Muscle of leg (tissue), 11 donors: ENCODE measurements around the gene PRKAR2A. TPM values are rescaled to one million over a fixed set of nuclear protein-coding genes. Genes with fewer than 3 reads are reported as not detected.
A peak's percentile ranks its signal among the peaks of the same experiment; 100 is the strongest.
"Not testable (repeated sequence)": the region's sequence is repeated elsewhere in the genome, so short reads cannot be mapped to it uniquely, and the experiment has no call there.

Source experiments
- DNase-seq: peaks from one replicate; pipeline ENCODE4 v3.0.0; 2013
- H3K27ac ChIP-seq: one replicate; pipeline ENCODE4 v1.5.1; 2013; ENCODE audit warnings: mild to moderate bottlenecking, low read length, control low read depth
- H3K27me3 ChIP-seq: one replicate; pipeline ENCODE4 v1.6.1; 2013; ENCODE audit warnings: low read length; ENCODE audit not compliant: control insufficient read depth, insufficient read depth
- H3K36me3 ChIP-seq: one replicate; pipeline ENCODE4 v1.6.1; 2013; ENCODE audit warnings: low read length; ENCODE audit not compliant: control insufficient read depth, insufficient read depth
- H3K4me1 ChIP-seq: one replicate; pipeline ENCODE4 v1.6.1; 2013; ENCODE audit warnings: low read length; ENCODE audit not compliant: control insufficient read depth, insufficient read depth
- H3K4me3 ChIP-seq: one replicate; pipeline ENCODE4 v1.5.1; 2013; ENCODE audit warnings: low read length, control low read depth
- H3K9me3 ChIP-seq: replicated peaks from 2 replicates; pipeline ENCODE4 v1.6.1; 2013; ENCODE audit warnings: low read depth, low read length; ENCODE audit not compliant: control insufficient read depth
- WGBS: methylation state at CpG from one replicate; pipeline ENCODE4 v1.1.5; 2013; ENCODE audit warnings: missing lambda C conversion rate; ENCODE audit not compliant: insufficient coverage; 5-methylcytosine and 5-hydroxymethylcytosine counted together
- polyA plus RNA-seq, 8 donors: library from polyadenylated mRNA; unstranded; fragments of 120-200 nt; gene quantifications; one replicate each; pipeline versions ENCODE4 v1.2.1 to v1.2.3, GENCODE V29; 2013; ENCODE audit warnings: inconsistent platforms in 1 of 8, low replicate concordance in 1 of 8; ENCODE audit not compliant: insufficient read length in 8 of 8, insufficient read depth in 1 of 8
- total RNA-seq: library from RNA; stranded (reverse); fragments of 120-200 nt; gene quantifications from one replicate; pipeline ENCODE4 v1.2.4, GENCODE V29; 2013

PRKAR2A gene
- total and polyA plus RNA-seq, 9 donors = 23.3 to 41.1 (median 35.5) TPM

GRCh38 chr3:48739617-48739954 is 108.1 kb downstream of the PRKAR2A start:
- Histone ChIP-seq H3K27me3 (no peaks in the 10 kb centered on the region), H3K4me1 (peaks cover 21% of the 10 kb centered on the region), H3K27ac (no peak overlapping the region), H3K4me3 (no peak overlapping the region), H3K9me3 (no peaks in the 10 kb centered on the region), H3K36me3 (no peaks in the 10 kb centered on the region)
- no peak for DNase-seq
- 59% methylated on average over 5 of the region's 6 CpGs for WGBS

- no peak for DNase-seq
- Histone ChIP-seq H3K27me3 (no peaks in the 10 kb centered on the region), H3K9me3 (no peaks in the 10 kb centered on the region), H3K4me1 (peaks cover 21% of the 10 kb centered on the region), H3K36me3 (no peaks in the 10 kb centered on the region), H3K27ac (no peak overlapping the region), H3K4me3 (no peak overlapping the region)
- 50% methylated on average over 3 of the region's 9 CpGs for whole genome bisulfite sequencing
Observed at GRCh38 chr3:48738926-48739616, 108.6 kb downstream of the PRKAR2A start.

- 73% methylated on average over 3 of the region's 3 CpGs for WGBS
- Histone ChIP-seq H3K27ac (no peak overlapping the region), H3K9me3 (no peaks in the 10 kb centered on the region), H3K4me3 (no peak overlapping the region), H3K4me1 (peaks cover 21% of the 10 kb centered on the region), H3K27me3 (no peaks in the 10 kb centered on the region), H3K36me3 (no peaks in the 10 kb centered on the region)
- no peak for DNase-seq
Observed at GRCh38 chr3:48738144-48738536, 109.5 kb downstream of the PRKAR2A start.

- H3K4me3 ChIP-seq, H3K9me3 ChIP-seq, H3K36me3 ChIP-seq, H3K27me3 ChIP-seq, H3K27ac ChIP-seq: not testable (repeated sequence)
- peaks cover 10% of the 10 kb centered on the region for H3K4me1 ChIP-seq
- peak; percentile 28 for DNase-seq
- no CpG with 5 or more reads among the region's 8 CpGs for WGBS
Observed at GRCh38 chr3:48735075-48735767, 112.5 kb downstream of the PRKAR2A start.

- H3K27ac ChIP-seq, H3K4me1 ChIP-seq, H3K4me3 ChIP-seq, H3K36me3 ChIP-seq, DNase-seq, H3K27me3 ChIP-seq, H3K9me3 ChIP-seq: not testable (repeated sequence)
- WGBS = no CpG with 5 or more reads among the region's 25 CpGs
Observed at GRCh38 chr3:48734541-48734940, 113.1 kb downstream of the PRKAR2A start.

GRCh38 chr3:48733752-48734518 is 113.7 kb downstream of the PRKAR2A start:
- H3K4me3 ChIP-seq, H3K27me3 ChIP-seq, H3K9me3 ChIP-seq, H3K4me1 ChIP-seq, H3K36me3 ChIP-seq, DNase-seq, H3K27ac ChIP-seq: not testable (repeated sequence)
- WGBS = no CpG with 5 or more reads among the region's 53 CpGs

- H3K27me3 ChIP-seq = no peaks in the 10 kb centered on the region
- 64% methylated on average over 7 of the region's 8 CpGs for WGBS
- no peak overlapping the region for H3K4me3 ChIP-seq
- H3K4me1 ChIP-seq = no peaks in the 10 kb centered on the region
- no peaks in the 10 kb centered on the region for H3K9me3 ChIP-seq
- H3K27ac ChIP-seq = no peak overlapping the region
- H3K36me3 ChIP-seq = no peaks in the 10 kb centered on the region
- DNase-seq = no peak
Observed at GRCh38 chr3:48727511-48727910, 120.2 kb downstream of the PRKAR2A start.

- WGBS = 88% methylated on average over 4 of the region's 8 CpGs
- not testable (repeated sequence) for H3K4me3 ChIP-seq
Observed at GRCh38 chr3:48725185-48725855, 122.4 kb downstream of the PRKAR2A start.

GRCh38 chr3:48723725-48724124 is 123.9 kb downstream of the PRKAR2A start:
- H3K4me1 ChIP-seq = no peaks in the 10 kb centered on the region
- H3K36me3 ChIP-seq = no peaks in the 10 kb centered on the region
- no peak overlapping the region for H3K27ac ChIP-seq
- DNase-seq = no peak
- H3K27me3 ChIP-seq = no peaks in the 10 kb centered on the region
- no peak overlapping the region for H3K4me3 ChIP-seq
- H3K9me3 ChIP-seq = no peaks in the 10 kb centered on the region
- 79% methylated on average over 7 of the region's 7 CpGs for WGBS

More at GRCh38 chr3:48725185-48725855, 122.4 kb downstream of the PRKAR2A start:
- not testable (repeated sequence) for H3K9me3 ChIP-seq, H3K4me1 ChIP-seq, DNase-seq, H3K27ac ChIP-seq, H3K27me3 ChIP-seq, H3K36me3 ChIP-seq

GRCh38 chr3:48723293-48723692 is 124.4 kb downstream of the PRKAR2A start:
- not testable (repeated sequence) for H3K36me3 ChIP-seq, H3K9me3 ChIP-seq, DNase-seq, H3K27me3 ChIP-seq, H3K4me1 ChIP-seq, H3K27ac ChIP-seq, H3K4me3 ChIP-seq
- WGBS = 83% methylated on average over 3 of the region's 3 CpGs
